T-helper 2 cell treated with Interferon-gamma antibody and Interleukin-4, amounts not matched to agents 100 ng/mL and 5 ng/mL, for 36 hours (primary cell): ENCODE measurements around the gene CCDC88C. TPM values are rescaled to one million over a fixed set of nuclear protein-coding genes. Genes with fewer than 3 reads are reported as not detected.
"Not testable (repeated sequence)": the region's sequence is repeated elsewhere in the genome, so short reads cannot be mapped to it uniquely, and the experiment has no call there.

Source experiments
- intact Hi-C: fragments of 100-400 bp; cut with micrococcal nuclease; formaldehyde crosslinking; loops from one replicate; pipeline ENCODE4 v1.15.1; 2023
- total RNA-seq: library from RNA; stranded (reverse); gene quantifications from 2 replicates; pipeline ENCODE4 v1.2.3, GENCODE V29; 2022

Gene CCDC88C
- total RNA-seq, 1 donor from 2014 or later: 184 TPM

- intact Hi-C loops: loop anchor here (1.0 to 5.0 kb wide), 9 partner anchors 11 to 451 kb away; partner anchors contain the start of genes RPS6KA5 and TC2N
These were observed 888 bp downstream of the CCDC88C start for GRCh38 chr14:91416744-91417119.

DNA sequence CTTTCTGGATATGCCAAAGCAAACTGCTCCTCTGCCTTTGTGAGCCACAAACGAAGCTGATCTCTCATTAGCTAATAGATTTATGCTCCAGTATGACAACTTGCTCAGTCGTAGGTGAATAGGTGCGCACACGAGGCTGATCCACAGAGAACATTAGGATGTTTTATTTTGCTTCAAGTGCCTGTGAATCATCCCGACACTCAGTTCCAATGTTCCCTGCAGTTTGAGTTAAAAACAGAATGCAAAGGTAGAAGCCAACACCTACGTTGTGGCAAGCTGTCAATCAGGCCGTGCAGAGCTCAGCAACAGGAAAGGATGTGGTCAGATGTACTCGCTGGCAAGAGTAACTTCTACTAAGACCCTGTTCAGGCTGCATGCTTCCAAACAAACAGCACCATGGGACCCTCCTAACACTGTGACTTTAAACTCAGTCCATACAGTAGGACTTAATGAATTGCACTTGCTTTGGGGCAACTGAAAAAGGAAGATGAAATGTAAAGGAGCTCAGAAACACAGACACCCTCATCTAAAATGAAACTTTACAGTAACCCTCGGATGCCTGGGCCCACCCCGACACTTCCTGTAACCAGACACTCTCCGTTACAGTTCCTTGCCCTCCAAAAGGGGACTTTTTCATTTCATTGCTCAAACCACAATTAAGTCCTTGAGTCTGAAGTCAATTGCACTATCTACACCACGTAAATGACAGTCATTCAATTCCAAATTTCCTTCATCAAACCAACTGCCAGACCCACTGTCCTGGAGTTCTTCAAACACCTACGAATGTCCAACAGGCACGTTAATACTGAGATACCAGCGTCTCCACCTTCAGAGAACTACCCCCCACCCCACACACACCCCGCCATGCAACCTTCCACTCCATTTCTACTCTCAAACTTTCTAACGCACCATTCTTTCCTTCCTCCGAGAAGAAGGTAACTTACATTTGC lies 1.6 kb downstream of the CCDC88C start:
- intact Hi-C loops: loop anchor here (1.0 to 5.0 kb wide), 9 partner anchors 11 to 451 kb away; partner anchors contain the start of genes RPS6KA5 and TC2N

GRCh38 chr14:91414475-91414833 lies 3.2 kb downstream of the CCDC88C start:
- intact Hi-C loops: no loop called here

GRCh38 chr14:91413547-91414474 lies 3.8 kb downstream of the CCDC88C start:
- intact Hi-C loops: no loop called here

- intact Hi-C loops: no loop called here
These were observed 4.7 kb downstream of the CCDC88C start for GRCh38 chr14:91412939-91413338.

- intact Hi-C loops: no loop called here
These were observed 6.7 kb downstream of the CCDC88C start for GRCh38 chr14:91410771-91411536.

GRCh38 chr14:91409928-91410718 lies 7.5 kb downstream of the CCDC88C start:
- intact Hi-C loops: no loop called here

- intact Hi-C loops: not testable (repeated sequence)
These were observed 8.4 kb downstream of the CCDC88C start for GRCh38 chr14:91409240-91409639.

DNA sequence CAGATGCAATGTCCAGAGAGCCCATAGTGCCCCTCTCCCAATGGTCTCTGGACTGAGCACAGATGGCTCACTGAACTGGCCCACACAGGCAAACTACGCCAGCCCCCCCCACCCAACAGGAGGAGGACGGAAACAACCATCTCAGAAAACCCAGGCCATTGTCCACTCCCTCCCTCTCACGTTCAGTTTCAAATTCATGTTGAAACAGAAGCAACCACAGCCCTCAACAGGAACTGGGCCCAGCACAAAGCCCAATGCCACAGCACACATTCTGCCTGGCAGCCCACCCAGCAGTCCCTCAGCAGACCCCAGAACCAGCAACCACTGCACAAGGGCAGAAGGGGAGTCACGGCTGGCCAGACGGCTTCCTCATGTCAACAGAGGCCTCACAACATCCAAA lies 10.6 kb downstream of the CCDC88C start:
- intact Hi-C loops: no loop called here

GRCh38 chr14:91406451-91406850 lies 11.2 kb downstream of the CCDC88C start:
- intact Hi-C loops: no loop called here

DNA sequence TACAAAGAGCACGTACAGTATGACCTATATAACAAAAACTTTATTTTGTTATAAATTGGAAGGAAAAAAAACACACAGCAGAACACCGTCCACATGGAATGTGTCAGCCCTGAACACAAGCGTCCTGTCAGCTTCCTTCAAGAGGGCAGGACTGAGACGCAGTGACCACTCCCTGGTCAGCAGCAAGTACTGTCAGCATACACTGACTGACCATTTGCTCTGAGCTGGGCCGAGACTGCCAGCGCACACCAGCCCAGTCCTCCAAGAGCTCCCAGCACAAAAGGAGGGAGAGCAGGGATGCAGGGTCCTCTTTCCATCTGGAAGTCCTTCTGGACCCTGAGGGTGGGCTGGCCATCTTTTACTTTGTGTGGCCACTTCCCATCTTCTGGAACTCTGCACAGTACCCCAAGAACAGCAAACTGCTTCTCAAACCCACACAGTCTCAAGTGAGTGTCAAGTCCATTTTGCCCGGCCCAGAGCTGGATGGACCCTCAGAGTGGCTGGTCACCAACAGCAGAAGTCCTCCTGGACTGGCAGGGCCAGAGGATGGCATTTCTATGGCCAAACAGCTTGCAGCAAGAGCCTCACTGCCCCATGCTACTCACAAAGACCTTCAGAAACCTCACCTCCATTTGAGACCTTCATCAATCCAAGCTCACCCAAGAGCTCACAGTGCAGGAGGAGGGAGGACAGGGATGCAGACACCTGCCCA lies 11.7 kb downstream of the CCDC88C start:
- intact Hi-C loops: loop anchor here (1.0 to 2.0 kb wide), 2 partner anchors 10 to 33 kb away; no protein-coding TSS in a partner anchor

- intact Hi-C loops: loop anchor here (1.0 to 2.0 kb wide), 2 partner anchors 11 to 32 kb away; no protein-coding TSS in a partner anchor
These were observed 12.3 kb downstream of the CCDC88C start for GRCh38 chr14:91405241-91405721.

DNA sequence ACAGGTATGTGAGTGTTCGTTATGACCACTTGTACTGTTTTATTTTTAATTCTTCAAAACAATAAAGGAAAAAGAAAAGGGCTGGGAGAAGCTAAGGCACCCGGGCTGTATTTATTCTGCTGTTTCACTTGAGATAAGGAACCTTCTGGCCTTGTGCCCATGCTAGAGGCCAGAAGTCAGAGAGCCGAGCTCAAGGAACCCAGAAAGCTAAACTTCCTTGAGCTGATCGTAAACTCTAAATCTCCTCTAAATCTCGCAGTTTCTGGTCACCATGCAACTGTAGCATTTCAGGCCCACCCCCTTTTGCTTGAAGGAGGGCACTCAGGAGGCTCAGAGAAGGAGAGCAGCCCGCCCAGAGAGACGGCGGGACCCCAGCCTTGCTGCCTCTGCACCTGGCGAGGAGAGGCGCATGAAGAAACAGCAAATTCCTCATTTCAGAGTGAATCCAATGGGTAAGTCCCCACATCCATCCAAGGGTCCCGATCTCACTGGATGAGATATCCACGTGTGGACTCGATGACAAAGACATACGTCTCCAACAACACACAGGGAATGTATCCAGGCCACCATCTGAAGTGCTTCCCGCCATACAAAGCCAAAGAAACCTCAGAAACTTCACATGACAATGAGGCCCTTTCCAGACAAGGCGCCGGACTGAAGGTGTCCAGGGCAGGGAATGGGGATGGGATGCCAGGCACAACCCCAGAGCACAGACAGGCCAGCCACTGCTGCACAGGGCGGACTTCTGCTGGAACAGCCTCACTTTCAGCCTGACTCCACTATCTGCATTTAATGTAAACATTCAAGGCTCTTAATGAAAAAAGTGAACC lies 14.6 kb downstream of the CCDC88C start:
- intact Hi-C loops: no loop called here

GRCh38 chr14:91402348-91402747 lies 15.3 kb downstream of the CCDC88C start:
- intact Hi-C loops: no loop called here

DNA sequence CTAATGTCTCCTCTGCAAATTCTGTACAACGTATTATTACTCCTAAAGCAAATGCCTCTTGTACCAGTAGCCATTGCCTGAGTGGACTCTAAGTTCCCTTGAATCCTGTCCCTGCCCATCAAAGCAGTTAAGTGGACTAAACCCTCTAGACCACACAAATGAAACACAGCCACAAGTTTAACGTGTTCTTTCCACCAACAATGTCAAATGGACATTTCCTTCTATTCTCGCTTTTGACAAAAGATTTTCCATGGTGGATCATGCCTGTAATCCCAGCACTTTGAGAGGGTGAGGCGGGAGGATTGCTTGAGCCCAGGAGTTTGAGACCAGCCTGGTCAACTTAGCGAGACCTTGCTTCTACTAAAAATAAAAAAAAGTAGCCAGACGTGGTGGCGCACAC lies 15.9 kb downstream of the CCDC88C start:
- intact Hi-C loops: no loop called here

DNA sequence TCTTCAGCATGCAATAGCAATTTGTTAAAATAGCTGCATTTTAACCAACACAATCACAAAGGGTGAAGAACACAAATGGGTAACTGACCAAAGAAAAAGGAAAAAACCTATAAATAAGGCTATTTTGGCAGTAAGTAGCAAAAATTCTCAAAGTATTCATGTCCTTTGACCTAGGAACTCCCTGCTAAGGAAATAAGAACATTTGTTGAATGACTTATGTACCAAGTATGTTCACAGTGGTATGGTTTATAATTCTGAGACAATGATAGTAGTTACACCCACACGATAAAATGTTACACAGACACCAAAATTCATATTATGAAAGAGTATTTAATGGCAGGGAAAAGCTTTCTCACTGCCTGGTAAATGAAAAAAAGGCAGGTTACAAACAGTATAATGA lies 16.9 kb downstream of the CCDC88C start:
- intact Hi-C loops: loop anchor here (1.0 kb wide), 1 partner anchor 16 kb away; no protein-coding TSS in a partner anchor

GRCh38 chr14:91399868-91400640 lies 17.6 kb downstream of the CCDC88C start:
- intact Hi-C loops: loop anchor here (1.0 kb wide), 1 partner anchor 16 kb away; no protein-coding TSS in a partner anchor
